Dermis microvascular lymphatic vessel endothelial cell (primary cell): ENCODE results near the gene VDR. TPM values are rescaled to one million over a fixed set of nuclear protein-coding genes. Genes with fewer than 3 reads are reported as not detected.

Experiments
- DNase-seq, 2 donors: peaks; one replicate each; pipeline versions ENCODE4 v3.0.0 to v3.0.0-alpha.2; 2010; ENCODE audit warnings: low read depth in 2 of 2
- total RNA-seq: library from RNA; depleted of rRNA; stranded (reverse); fragments of >200 nt; gene quantifications from 2 replicates; pipeline ENCODE4 v1.2.1, GENCODE V29; 2014

VDR gene
- total RNA-seq, 1 donor from 2014 or later: under 0.01 TPM

DNA sequence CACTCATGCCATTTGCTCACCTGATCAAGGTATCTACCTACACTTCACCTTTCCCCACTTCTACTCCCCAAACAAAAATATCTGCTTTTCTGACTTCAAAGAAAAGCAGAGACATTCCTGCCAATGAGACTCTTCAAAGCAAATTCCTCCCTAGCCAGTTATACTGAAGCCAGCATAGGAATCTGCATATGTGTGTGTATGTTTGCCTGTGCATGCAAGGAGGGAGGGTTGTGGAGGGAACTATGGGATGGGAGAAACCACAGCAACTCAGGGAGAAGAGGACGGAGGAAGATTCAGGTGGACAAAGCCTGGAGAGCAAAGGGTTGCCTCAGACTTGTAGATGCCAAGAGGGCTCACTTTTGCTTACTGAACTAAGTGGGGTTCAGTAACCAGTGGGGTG, 26.4 kb upstream of the VDR start:
- DNase-seq: no peak

GRCh38 chr12:47930634-47931033, 25.8 kb upstream of the VDR start:
- DNase-seq: no peak

DNA sequence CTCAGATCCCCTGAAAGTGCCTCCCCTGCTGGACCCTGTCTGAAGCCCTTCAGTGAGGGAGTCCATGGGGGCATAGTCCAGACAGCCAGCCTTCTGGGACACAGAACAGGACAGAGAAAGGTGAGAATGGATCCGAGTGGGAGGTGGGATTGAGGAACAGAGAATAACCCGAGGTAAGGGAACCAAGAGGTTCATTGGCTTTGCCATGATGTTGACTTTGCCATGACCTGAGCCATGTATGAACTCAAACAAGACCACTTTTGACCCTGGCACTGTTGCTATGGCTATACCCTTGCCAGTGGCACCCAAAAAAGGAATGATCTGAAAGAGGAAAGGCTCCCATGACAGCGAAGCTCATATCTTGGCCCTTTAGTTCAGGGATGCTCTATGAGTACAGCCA, 22.6 kb upstream of the VDR start:
- DNase-seq: no peak

GRCh38 chr12:47921907-47922306, 17.1 kb upstream of the VDR start:
- no peak for DNase-seq

GRCh38 chr12:47920913-47921312, 16.1 kb upstream of the VDR start:
- no peak for DNase-seq

DNA sequence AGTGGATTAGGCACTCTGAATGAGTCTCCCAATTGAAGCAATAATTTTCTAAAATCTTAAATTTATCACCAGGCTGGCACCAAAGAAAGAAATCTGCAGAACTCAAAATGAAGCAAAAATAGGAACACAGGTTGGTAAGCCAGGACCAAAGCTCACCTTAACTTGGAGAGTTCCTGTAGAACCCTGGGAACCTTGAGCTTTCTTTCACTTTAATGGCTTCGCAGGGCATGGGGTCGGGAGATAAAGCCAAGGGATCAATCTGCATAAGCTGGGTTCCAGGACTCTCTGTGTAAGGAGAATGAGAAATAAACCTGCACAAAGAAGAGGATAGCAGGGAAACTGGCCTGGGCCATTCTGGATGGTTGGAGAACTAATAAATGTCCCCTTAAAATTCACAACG, 8.3 kb upstream of the VDR start:
- DNase-seq: no peak

DNA sequence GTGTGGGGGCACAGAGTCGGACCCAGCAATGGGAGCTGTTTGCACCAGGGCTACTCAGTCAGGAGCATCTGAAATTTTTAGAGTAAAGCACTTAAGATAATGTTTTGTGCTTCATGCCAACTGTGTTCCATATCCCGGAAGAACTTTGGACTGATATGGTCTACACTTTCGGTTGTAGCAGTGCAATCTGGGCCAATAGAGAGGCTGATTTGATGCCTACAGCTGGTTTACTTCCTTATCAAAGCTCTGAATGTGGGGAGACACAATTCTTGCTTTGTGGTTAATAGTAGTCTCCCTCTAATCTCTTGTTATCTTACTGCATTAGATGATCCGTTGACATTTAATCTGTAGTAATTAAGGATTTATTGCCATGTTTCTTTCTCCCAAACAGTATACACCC, 7.8 kb upstream of the VDR start:
- no peak for DNase-seq

- no peak for DNase-seq
Measured at GRCh38 chr12:47910981-47911380, 6.2 kb upstream of the VDR start.

DNA sequence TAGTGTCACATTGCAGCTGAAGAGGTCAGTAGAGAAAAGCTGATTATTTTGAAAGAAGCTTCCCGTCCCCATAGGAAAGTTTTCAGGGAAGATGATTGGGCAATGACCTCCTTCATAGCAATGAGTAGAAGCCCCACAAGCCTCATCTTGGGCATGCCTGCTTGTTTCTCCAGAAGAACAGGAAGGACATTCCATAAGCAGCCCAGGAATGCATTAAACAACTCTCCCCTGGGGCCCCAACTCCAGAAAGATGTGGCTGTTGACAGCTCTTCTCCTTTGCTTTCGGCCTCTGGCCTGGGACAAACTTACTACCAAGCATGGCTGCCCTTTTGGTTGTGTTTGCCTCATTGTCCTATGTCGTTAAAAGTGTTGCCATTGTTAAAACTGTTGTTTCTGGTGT, 5.7 kb upstream of the VDR start:
- DNase-seq: no peak

GRCh38 chr12:47909839-47910465, 5.2 kb upstream of the VDR start:
- no peak for DNase-seq

- no peak for DNase-seq
Measured at GRCh38 chr12:47908738-47909137, 3.9 kb upstream of the VDR start.

DNA sequence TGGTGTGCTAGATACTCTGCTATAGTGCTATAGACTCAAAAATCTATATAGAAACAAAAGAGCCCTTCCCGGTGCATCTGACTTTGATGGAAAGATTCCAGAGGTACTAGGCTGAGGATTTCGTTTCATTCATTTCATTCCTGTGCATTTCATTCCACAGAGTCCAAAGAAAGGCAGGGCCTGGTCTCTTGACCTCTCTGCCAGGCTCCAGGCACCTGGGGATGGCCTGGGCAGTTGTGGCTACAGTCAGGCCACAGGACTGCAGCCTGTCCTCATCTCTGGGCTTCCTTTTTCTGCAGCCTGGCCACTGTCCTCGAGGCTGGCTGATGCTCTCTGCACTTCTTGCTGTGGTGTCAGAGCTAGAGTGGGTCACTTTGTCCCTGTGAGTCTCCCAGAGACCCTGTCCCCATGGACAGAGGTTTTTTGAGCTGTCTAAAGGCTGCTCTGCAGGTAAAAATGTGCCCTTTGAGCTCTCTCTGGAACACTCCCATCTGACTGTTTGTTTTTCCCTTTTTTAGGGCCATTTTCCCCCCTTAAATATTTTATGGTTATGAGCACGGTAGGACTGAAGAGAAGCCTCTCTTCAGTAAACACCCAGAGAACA, 3.2 kb upstream of the VDR start:
- DNase-seq: no peak

DNA sequence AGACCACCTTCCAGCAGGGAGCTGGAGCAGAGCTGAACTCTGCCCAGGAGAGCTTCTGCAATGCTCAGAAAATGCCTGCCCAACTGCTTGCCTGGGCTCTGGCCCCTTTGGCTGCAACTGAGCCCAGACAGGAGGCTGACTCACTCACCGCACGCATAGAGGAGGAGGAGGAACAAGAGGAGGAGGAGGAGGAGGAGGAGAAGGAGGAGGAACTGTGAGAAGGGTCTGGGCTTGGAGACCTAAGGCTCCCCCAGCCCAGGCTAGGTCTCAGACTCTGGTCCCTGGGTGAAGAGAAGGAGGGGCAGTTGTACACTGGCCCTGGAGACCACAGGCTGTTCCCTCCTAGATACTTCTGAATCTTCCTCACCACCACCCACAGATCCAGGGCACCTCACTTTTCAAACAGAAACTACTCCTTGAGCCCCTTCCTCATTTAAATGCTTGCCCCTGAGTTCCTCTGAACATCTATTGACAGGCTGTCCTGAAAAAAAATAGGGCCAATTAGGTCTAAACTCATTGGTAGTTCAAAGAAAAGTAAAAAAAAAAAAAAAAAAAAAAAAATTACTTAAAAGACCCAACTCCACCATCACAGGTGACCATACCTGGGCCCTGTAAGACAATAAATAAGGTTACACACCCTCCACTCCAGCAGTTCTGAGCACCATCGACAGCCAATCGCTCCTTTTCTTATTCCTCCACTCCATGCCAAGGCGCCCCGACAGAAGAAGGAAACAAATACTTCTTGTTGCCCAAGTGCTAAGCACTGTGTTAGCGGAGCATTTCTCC, 674 bp downstream of the VDR start:
- DNase-seq: peak in 1 of 2 donors; percentile 58

GRCh38 chr12:47903151-47903611, 1.6 kb downstream of the VDR start:
- peak in 1 of 2 donors; percentile 24 for DNase-seq

- no peak for DNase-seq
Measured at GRCh38 chr12:47902131-47902639, 2.6 kb downstream of the VDR start.

GRCh38 chr12:47901718-47902093, 3.1 kb downstream of the VDR start:
- no peak for DNase-seq

DNA sequence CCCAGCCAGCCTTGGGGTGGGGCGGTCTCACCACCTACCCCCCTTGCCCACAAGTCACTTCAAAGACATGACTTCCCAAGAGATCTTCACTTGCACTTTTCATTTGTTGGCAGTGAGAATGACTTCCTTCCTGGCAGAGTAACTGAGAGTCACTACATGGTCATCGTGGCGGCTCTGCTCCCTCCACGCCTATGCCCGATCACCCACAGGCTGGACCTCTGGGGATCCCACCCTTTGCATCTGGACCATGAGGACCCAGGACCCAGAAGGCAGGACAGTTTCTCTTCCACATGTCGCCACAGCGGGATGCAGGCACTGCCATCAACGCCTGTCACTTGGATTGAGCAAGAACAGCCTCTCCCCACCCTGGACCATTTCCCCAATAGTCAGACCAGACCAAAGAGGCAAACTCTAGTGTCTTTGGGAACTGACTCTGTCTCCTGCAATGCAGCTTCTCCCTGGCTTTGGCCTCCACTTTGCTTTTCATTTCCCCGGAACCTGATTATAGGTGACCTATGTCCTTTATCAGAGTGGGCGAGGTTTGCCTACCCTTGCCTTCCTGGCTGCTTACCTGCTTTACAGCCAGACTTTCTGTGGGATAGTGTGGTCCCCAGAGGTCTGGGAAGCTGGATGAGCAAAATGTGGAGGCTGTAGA, 3.6 kb downstream of the VDR start:
- no peak for DNase-seq

GRCh38 chr12:47900131-47901062, 4.4 kb downstream of the VDR start:
- DNase-seq: no peak

DNA sequence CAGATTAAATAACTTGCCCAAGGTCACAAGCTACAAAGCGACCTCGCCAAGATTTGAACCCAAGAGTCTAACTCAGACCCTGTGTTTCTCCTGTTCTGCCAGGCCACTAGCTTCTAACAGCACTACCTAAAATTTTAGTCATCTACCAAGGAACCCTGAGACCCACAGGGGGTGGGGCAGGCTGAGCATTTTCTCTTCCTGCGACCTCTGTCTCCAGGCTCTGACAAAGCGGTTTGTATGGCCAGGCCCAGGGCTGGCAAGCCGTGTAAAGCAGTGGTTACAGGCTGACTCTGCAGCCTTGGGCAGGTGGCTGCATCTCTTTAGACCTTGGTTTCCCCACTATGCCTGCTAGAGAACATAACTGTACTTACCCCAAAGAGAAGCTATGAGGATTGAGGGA, 5.3 kb downstream of the VDR start:
- DNase-seq: no peak

DNA sequence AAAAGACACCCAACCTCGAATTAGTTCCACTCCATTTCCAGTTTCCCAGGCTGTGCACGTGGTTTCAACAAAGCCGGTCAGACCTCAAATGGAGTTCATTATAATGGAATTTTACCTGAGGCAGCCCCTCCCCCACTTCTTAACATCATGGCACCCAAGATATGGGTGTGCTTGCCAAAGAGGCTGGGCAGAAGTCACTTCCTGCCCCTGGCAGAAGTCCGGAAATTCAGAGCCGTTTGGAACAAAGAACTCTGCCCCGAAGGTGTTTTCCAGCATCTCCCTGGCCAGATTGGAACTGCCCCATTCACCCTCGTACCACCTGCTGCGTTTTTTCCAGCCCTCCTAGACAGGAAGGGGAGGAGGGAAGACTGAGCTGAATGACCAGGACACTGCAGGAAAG, 8.2 kb downstream of the VDR start:
- peak in 1 of 2 donors; percentile 27 for DNase-seq

GRCh38 chr12:47896022-47896421, 8.8 kb downstream of the VDR start:
- no peak for DNase-seq
